ENCODE data around the gene DUSP28.

GRCh38 chr2:240583774-240584173 is 23.6 kb downstream of the DUSP28 start:
- TF ChIP-seq JUNB (IDR thresholded peaks at IDR 0.05; ENCODE audit: unreplicated experiment) (no peak), CTCF (conservative IDR thresholded peaks at IDR 0.05; ENCODE audit: low read depth in 2 of 2) (no peak), EZH2 (IDR thresholded peaks at IDR 0.05; ENCODE audit: low read depth, unreplicated experiment) (no peak)

Data from GM23338 (cell line).